HepG2 (cell line): ENCODE measurements around the gene PPP1R13L. TPM values are rescaled to one million over a fixed set of nuclear protein-coding genes. Genes with fewer than 3 reads are reported as not detected.

Experiments used
- BHLHE40 ChIP-seq: IDR thresholded peaks from 2 replicates; pipeline ENCODE4 v1.6.1; 2011; ENCODE audit warnings: low read length, improper control_type of control experiment
- GABPB1 ChIP-seq: IDR thresholded peaks from 2 replicates; pipeline ENCODE4 v1.6.1; 2016; ENCODE audit warnings: mild to moderate bottlenecking, missing genetic modification reagents, moderate library complexity, missing compliant biosample characterization
- KDM3A ChIP-seq: IDR thresholded peaks from 2 replicates; pipeline ENCODE4 v1.6.1; 2018; ENCODE audit warnings: low read depth, missing compliant biosample characterization
- MTF1 ChIP-seq: sonication (generic); formaldehyde crosslinking; IDR thresholded peaks from 2 replicates; pipeline ENCODE4 v1.5.0; 2020; ENCODE audit warnings: missing genetic modification reagents
- SPEN ChIP-seq: sonication (generic); formaldehyde crosslinking; IDR thresholded peaks from 2 replicates; pipeline ENCODE4 v1.5.1; 2020; ENCODE audit warnings: low read depth, mild to moderate bottlenecking, missing genetic modification reagents
- SRY ChIP-seq: sonication (generic); formaldehyde crosslinking; IDR thresholded peaks from 2 replicates; pipeline ENCODE4 v1.8.0; 2022; ENCODE audit warnings: mild to moderate bottlenecking, missing genetic modification reagents
- ZNF317 ChIP-seq: sonication (generic); formaldehyde crosslinking; IDR thresholded peaks from 2 replicates; pipeline ENCODE4 v1.5.0; 2020; ENCODE audit warnings: mild to moderate bottlenecking, missing genetic modification reagents
- ZNF678 ChIP-seq: sonication (generic); formaldehyde crosslinking; IDR thresholded peaks from 2 replicates; pipeline ENCODE4 v1.4.0; 2020; ENCODE audit warnings: mild to moderate bottlenecking, missing genetic modification reagents
- ZNF772 ChIP-seq: sonication (generic); formaldehyde crosslinking; IDR thresholded peaks from 2 replicates; pipeline ENCODE4 v1.5.0; 2020; ENCODE audit warnings: mild to moderate bottlenecking, missing genetic modification reagents
- ZNF777 ChIP-seq: sonication (generic); formaldehyde crosslinking; IDR thresholded peaks from 2 replicates; pipeline ENCODE4 v1.4.0; 2020; ENCODE audit warnings: missing genetic modification reagents
- ZSCAN9 ChIP-seq: IDR thresholded peaks from 2 replicates; pipeline ENCODE4 v1.6.1; 2016; ENCODE audit warnings: borderline replicate concordance
- polyA plus RNA-seq, 8 experiments: library from polyadenylated mRNA; depleted of rRNA in 3 of 8; stranded (reverse) in 7 of 8; unstranded in 1 of 8; fragments of >200 nt; fragmentation: Illumina TruSeq in 4 of 8; extraction: Trizol in 4 of 8; gene quantifications; 2 replicates each; pipeline versions ENCODE4 v1.2.1 to v1.2.3, GENCODE V29; 2011 to 2016; ENCODE audit warnings: low read depth in 4 of 8, missing spikeins in 1 of 8, mixed read lengths in 1 of 8; ENCODE audit not compliant: insufficient read depth in 1 of 8
- total RNA-seq, 5 experiments: library from RNA; depleted of rRNA; stranded (reverse); fragments of >200 nt; fragmentation: Illumina TruSeq; extraction: Trizol; gene quantifications; 2 replicates each; pipeline ENCODE4 v1.2.3, GENCODE V29; 2016; ENCODE audit warnings: low read depth in 1 of 5
- TF ChIP-seq, protein P1 (sequence below): sonication (generic); formaldehyde crosslinking; IDR thresholded peaks from 2 replicates; pipeline ENCODE4 v1.4.0; 2020; ENCODE audit warnings: missing genetic modification reagents
- TF ChIP-seq, protein P2 (sequence below): sonication (generic); formaldehyde crosslinking; conservative IDR thresholded peaks from 2 replicates; pipeline ENCODE4 v1.4.0; 2020; ENCODE audit warnings: missing genetic modification reagents

The PPP1R13L gene
- total and polyA plus RNA-seq, 2 of the 13 experiments (the other 11 are each of a cell fraction or from before 2014, with no cell fraction given) = 1.3 to 6.6 TPM

GRCh38 chr19:45404557-45405434 is at the start of gene PPP1R13L (continued):
- TF ChIP-seq, protein P1, sequence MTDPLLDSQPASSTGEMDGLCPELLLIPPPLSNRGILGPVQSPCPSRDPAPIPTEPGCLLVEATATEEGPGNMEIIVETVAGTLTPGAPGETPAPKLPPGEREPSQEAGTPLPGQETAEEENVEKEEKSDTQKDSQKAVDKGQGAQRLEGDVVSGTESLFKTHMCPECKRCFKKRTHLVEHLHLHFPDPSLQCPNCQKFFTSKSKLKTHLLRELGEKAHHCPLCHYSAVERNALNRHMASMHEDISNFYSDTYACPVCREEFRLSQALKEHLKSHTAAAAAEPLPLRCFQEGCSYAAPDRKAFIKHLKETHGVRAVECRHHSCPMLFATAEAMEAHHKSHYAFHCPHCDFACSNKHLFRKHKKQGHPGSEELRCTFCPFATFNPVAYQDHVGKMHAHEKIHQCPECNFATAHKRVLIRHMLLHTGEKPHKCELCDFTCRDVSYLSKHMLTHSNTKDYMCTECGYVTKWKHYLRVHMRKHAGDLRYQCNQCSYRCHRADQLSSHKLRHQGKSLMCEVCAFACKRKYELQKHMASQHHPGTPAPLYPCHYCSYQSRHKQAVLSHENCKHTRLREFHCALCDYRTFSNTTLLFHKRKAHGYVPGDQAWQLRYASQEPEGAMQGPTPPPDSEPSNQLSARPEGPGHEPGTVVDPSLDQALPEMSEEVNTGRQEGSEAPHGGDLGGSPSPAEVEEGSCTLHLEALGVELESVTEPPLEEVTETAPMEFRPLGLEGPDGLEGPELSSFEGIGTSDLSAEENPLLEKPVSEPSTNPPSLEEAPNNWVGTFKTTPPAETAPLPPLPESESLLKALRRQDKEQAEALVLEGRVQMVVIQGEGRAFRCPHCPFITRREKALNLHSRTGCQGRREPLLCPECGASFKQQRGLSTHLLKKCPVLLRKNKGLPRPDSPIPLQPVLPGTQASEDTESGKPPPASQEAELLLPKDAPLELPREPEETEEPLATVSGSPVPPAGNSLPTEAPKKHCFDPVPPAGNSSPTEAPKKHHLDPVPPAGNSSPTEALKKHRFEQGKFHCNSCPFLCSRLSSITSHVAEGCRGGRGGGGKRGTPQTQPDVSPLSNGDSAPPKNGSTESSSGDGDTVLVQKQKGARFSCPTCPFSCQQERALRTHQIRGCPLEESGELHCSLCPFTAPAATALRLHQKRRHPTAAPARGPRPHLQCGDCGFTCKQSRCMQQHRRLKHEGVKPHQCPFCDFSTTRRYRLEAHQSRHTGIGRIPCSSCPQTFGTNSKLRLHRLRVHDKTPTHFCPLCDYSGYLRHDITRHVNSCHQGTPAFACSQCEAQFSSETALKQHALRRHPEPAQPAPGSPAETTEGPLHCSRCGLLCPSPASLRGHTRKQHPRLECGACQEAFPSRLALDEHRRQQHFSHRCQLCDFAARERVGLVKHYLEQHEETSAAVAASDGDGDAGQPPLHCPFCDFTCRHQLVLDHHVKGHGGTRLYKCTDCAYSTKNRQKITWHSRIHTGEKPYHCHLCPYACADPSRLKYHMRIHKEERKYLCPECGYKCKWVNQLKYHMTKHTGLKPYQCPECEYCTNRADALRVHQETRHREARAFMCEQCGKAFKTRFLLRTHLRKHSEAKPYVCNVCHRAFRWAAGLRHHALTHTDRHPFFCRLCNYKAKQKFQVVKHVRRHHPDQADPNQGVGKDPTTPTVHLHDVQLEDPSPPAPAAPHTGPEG = no peak
- TF ChIP-seq KDM3A = no peak
- peak; percentile 75 for TF ChIP-seq GABPB1 (CRISPR knock-in tag)
- TF ChIP-seq ZNF678 (CRISPR knock-in tag) = no peak
- TF ChIP-seq SPEN (CRISPR knock-in tag) = 0 out of 2 replicates have a peak, but pooled peaks have one; percentile 33
- TF ChIP-seq, protein P2, sequence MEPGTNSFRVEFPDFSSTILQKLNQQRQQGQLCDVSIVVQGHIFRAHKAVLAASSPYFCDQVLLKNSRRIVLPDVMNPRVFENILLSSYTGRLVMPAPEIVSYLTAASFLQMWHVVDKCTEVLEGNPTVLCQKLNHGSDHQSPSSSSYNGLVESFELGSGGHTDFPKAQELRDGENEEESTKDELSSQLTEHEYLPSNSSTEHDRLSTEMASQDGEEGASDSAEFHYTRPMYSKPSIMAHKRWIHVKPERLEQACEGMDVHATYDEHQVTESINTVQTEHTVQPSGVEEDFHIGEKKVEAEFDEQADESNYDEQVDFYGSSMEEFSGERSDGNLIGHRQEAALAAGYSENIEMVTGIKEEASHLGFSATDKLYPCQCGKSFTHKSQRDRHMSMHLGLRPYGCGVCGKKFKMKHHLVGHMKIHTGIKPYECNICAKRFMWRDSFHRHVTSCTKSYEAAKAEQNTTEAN = no peak
- peak; percentile 29; the same call in 1 of the 2 replicates for TF ChIP-seq ZNF772 (CRISPR knock-in tag)
- peak; percentile 46; the same call in 1 of the 2 replicates for TF ChIP-seq SRY (CRISPR knock-in tag)
- peak; percentile 57; the same call in 1 of the 2 replicates for TF ChIP-seq ZNF317 (CRISPR knock-in tag)
- 0 out of 2 replicates have a peak, but pooled peaks have one; percentile 5 for TF ChIP-seq ZSCAN9 (CRISPR knock-in tag)
- peak; percentile 98 for TF ChIP-seq ZNF777 (CRISPR knock-in tag)
- 0 out of 2 replicates have a peak, but pooled peaks have one; percentile 27 for TF ChIP-seq BHLHE40
- TF ChIP-seq MTF1 (CRISPR knock-in tag) = no peak
